VCaP (cell line): ENCODE measurements around the gene DNAAF5.
"Not testable (repeated sequence)": the region's sequence is repeated elsewhere in the genome, so short reads cannot be mapped to it uniquely, and the experiment has no call there.

Source experiments
- H3K27ac ChIP-seq: fragments of 450-650 bp; 2 replicates; pipeline ENCODE4 v1.5.1; 2017
- TF ChIP-seq, protein P1 (sequence below): fragments of 450-650 bp; conservative IDR thresholded peaks from 2 replicates; pipeline ENCODE4 v1.5.1; 2017; ENCODE audit warnings: mild to moderate bottlenecking, moderate library complexity

DNAAF5 gene

GRCh38 chr7:794207-794606, 67.7 kb downstream of the DNAAF5 start:
- TF ChIP-seq, protein P1, sequence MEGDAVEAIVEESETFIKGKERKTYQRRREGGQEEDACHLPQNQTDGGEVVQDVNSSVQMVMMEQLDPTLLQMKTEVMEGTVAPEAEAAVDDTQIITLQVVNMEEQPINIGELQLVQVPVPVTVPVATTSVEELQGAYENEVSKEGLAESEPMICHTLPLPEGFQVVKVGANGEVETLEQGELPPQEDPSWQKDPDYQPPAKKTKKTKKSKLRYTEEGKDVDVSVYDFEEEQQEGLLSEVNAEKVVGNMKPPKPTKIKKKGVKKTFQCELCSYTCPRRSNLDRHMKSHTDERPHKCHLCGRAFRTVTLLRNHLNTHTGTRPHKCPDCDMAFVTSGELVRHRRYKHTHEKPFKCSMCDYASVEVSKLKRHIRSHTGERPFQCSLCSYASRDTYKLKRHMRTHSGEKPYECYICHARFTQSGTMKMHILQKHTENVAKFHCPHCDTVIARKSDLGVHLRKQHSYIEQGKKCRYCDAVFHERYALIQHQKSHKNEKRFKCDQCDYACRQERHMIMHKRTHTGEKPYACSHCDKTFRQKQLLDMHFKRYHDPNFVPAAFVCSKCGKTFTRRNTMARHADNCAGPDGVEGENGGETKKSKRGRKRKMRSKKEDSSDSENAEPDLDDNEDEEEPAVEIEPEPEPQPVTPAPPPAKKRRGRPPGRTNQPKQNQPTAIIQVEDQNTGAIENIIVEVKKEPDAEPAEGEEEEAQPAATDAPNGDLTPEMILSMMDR = no peak
- no peak overlapping the region for H3K27ac ChIP-seq

GRCh38 chr7:794671-795329, 68.3 kb downstream of the DNAAF5 start:
- TF ChIP-seq, protein P1 = no peak
- no peak overlapping the region for H3K27ac ChIP-seq

DNA sequence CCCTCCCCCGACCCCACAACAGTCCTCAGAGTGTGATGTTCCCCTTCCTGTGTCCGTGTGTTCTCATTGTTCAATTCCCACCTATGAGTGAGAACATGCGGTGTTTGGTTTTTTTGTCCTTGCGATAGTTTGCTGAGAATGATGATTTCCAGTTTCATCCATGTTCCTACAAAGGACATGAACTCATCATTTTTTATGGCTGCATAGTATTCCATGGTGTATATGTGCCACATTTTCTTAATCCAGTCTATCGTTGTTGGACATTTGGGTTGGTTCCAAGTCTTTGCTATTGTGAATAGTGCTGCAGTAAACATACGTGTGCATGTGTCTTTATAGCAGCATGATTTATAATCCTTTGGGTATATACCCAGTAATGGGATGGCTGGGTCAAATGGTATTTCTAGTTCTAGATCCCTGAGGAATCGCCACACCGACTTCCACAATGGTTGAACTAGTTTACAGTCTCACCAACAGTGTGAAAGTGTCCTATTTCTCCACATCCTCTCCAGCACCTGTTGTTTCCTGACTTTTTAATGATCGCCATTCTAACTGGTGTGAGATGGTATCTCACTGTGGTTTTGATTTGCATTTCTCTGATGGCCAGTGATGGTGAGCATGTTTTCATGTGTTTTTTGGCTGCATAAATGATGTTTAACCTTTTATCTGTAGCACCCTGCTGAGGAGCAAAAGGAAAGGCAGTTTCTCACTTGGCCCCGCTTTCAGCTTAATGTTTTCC, 70.1 kb downstream of the DNAAF5 start:
- H3K27ac ChIP-seq = not testable (repeated sequence)

DNA sequence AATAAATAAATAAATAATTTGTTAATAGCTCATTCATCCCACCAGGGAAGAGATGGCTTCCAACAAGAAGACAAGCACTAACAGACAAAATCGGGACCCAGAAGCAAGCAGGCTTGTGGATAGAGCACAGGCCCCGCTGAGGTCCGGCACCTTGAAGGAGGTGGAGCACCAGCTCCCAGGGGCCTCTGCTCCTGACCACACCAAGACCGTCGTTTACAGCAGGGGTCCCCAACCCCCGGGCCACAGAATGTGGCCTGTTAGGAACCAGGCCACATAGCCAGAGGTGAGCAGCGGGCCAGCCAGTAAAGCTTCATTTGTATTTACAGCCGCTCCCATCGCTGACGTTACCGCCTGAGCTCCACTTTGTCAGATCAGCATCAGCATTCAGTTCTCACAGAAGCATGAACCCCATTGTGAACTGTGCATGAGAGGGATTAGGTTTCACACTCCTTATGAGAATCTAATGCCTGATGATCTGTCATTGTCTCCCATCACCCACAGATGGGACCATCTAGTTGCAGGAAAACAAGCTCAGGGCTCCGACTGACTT, 72.5 kb downstream of the DNAAF5 start:
- TF ChIP-seq, protein P1 = no peak
- no peak overlapping the region for H3K27ac ChIP-seq

DNA sequence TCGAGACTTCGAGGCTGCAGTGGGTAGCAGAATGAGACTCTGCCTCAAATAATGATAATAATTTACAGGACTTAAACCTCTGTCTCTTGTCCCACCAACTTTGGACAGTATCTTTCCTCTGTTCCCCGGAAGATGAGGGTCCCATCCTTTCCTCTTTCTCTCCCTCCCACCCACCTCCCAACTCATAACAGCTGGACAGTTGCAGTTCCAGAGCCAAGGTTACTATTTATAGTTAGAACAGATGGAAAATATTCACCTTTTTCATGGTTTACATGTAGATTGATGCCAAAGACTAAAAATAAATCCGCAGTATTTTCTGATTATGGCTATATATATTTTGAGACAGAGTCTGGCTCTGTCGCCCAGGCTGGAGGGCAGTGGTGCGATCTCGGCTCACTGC, 74.2 kb downstream of the DNAAF5 start:
- TF ChIP-seq, protein P1 = no peak
- H3K27ac ChIP-seq = no peak overlapping the region

- H3K27ac ChIP-seq = not testable (repeated sequence)
These were observed 74.9 kb downstream of the DNAAF5 start for GRCh38 chr7:801351-801750.

GRCh38 chr7:801940-802381, 75.5 kb downstream of the DNAAF5 start:
- no peak overlapping the region for H3K27ac ChIP-seq
- TF ChIP-seq, protein P1 = no peak

- H3K27ac ChIP-seq = no peak overlapping the region
- TF ChIP-seq, protein P1 = no peak
These were observed 76.2 kb downstream of the DNAAF5 start for GRCh38 chr7:802500-803242.
